Measurements from ENCODE around the gene CTNND2. TPM values are rescaled to one million over a fixed set of nuclear protein-coding genes. Genes with fewer than 3 reads are reported as not detected.

Gene CTNND2
- total RNA-seq, 4 donors from 2014 or later = 0.04 TPM; not detected in 3

DNA sequence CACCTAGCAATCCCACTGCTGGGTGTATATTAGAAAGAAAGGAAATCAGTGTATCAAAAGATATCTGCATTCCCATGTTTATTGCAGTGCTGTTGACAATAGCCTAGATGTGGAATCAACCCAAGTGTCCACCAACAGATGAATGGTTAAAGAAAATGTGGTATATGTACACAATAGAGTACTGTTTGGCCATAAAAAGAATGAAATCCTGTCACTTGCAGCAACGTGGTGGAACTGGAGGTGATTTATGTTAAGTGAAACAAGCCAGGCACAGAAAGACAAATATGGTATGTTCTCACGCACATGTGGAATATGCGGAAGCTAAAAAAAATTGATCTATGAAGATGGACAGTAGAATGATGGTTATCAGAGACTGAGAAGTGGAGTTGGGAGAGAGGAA lies 921.6 kb downstream of the CTNND2 start:
- no peaks in the 10 kb centered on the region for H3K36me3 ChIP-seq
- no peak for TF ChIP-seq POLR2A (IDR thresholded peaks at IDR 0.05)
- TF ChIP-seq, protein P1, sequence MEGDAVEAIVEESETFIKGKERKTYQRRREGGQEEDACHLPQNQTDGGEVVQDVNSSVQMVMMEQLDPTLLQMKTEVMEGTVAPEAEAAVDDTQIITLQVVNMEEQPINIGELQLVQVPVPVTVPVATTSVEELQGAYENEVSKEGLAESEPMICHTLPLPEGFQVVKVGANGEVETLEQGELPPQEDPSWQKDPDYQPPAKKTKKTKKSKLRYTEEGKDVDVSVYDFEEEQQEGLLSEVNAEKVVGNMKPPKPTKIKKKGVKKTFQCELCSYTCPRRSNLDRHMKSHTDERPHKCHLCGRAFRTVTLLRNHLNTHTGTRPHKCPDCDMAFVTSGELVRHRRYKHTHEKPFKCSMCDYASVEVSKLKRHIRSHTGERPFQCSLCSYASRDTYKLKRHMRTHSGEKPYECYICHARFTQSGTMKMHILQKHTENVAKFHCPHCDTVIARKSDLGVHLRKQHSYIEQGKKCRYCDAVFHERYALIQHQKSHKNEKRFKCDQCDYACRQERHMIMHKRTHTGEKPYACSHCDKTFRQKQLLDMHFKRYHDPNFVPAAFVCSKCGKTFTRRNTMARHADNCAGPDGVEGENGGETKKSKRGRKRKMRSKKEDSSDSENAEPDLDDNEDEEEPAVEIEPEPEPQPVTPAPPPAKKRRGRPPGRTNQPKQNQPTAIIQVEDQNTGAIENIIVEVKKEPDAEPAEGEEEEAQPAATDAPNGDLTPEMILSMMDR (IDR thresholded peaks at IDR 0.05 in 4 of 5, conservative IDR thresholded peaks at IDR 0.05 in 1 of 5) = no peak
- in situ Hi-C loops (cut with MboI; ENCODE audit: low sequenced_read_pairs in 4 of 4) = no loop called here
- H3K27me3 ChIP-seq = peaks cover 0 to 2% (median 0%) of the 10 kb centered on the region in 3 donors
- no peak overlapping the region for H3K4me3 ChIP-seq
- H3K9me3 ChIP-seq = no peaks in the 10 kb centered on the region
- H3K27ac ChIP-seq = no peak overlapping the region
- no peaks in the 10 kb centered on the region for H3K4me1 ChIP-seq
- intact Hi-C loops (cut with DNase I; ENCODE audit: low total_unique reads) = no loop called here
- DNase-seq = no peak
- ATAC-seq = no peak

DNA sequence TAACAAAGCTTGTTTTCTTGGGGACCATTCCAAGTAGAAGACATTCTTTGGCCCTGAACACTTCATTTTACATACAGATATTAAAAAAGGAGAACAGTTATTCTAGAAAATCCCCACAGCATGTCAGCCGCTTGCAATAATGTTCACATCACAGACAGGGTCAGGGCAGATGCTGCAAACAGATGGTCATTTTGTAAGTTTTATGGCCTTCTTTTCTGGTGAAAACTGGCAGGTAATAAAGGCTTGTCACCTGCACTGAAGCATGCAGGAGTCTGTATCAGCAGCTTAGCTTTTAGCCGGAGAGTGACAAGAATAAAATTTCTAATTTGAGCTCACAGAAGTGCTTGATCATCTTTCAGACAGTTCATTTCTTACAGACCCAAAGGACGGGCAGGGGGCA lies 922.3 kb downstream of the CTNND2 start:
- Histone ChIP-seq H3K36me3 (no peaks in the 10 kb centered on the region), H3K4me1 (no peaks in the 10 kb centered on the region), H3K9me3 (no peaks in the 10 kb centered on the region), H3K27ac (no peak overlapping the region), H3K27me3 (peaks cover 0 to 1% (median 0%) of the 10 kb centered on the region in 3 donors), H3K4me3 (no peak overlapping the region)
- ATAC-seq (no peak), DNase-seq (no peak)
- in situ Hi-C loops (cut with MboI; ENCODE audit: low sequenced_read_pairs in 4 of 4) (no loop called here), intact Hi-C loops (cut with DNase I; ENCODE audit: low total_unique reads) (no loop called here)
- TF ChIP-seq, protein P1 (IDR thresholded peaks at IDR 0.05 in 4 of 5, conservative IDR thresholded peaks at IDR 0.05 in 1 of 5) = no peak
- TF ChIP-seq POLR2A (IDR thresholded peaks at IDR 0.05) = no peak

DNA sequence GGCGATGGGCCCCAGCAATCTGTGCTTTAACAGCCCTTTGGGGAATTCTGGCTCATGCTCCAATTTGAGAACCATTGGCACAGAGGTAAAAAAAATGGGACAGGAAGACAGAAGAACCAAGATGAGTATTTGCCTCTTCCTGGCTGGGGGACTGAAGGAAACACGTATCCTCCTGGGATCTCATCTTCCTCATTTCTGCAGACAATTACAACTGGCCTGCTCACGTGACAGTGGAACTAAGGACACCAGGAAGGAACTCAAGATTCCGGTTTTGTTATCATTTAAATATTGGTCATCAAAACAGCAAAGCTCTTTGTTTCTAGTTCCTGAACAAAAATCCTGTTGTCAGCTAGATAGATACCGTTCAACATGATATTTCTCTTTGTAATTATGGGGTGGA lies 927.2 kb downstream of the CTNND2 start:
- in situ Hi-C loops (cut with MboI; ENCODE audit: low sequenced_read_pairs in 4 of 4) = no loop called here
- Histone ChIP-seq H3K27me3 (no peaks in the 10 kb centered on the region), H3K36me3 (no peaks in the 10 kb centered on the region), H3K4me3 (no peak overlapping the region), H3K4me1 (no peaks in the 10 kb centered on the region), H3K27ac (no peak overlapping the region), H3K9me3 (no peaks in the 10 kb centered on the region)
- intact Hi-C loops (cut with DNase I; ENCODE audit: low total_unique reads) = no loop called here
- DNase-seq = peak in 1 of 2 donors; percentile 14
- ATAC-seq = no peak
- TF ChIP-seq, protein P1 (IDR thresholded peaks at IDR 0.05 in 4 of 5, conservative IDR thresholded peaks at IDR 0.05 in 1 of 5) = no peak
- TF ChIP-seq POLR2A (IDR thresholded peaks at IDR 0.05) = no peak

DNA sequence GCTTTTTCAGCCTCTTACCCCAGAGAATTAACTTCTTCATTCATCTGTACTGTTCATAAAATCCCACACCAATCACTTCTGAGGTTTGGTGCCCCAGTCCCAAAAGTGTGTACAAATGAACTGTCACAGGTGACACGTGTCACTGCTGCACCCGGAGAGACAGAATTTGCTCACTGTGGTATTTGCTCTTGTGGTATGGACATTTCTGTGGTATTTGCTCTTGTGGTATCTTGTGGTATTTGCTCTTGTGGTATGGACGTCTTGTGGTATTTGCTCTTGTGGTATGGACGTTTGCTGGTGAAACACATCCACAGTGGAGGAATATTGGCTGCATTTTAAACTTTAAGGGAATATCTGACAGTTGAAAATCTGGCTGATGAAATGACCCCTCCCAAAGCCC lies 928.3 kb downstream of the CTNND2 start:
- Histone ChIP-seq H3K27ac (no peak overlapping the region), H3K36me3 (no peaks in the 10 kb centered on the region), H3K9me3 (no peaks in the 10 kb centered on the region), H3K4me3 (no peak overlapping the region), H3K4me1 (no peaks in the 10 kb centered on the region), H3K27me3 (no peaks in the 10 kb centered on the region)
- in situ Hi-C loops (cut with MboI; ENCODE audit: low sequenced_read_pairs in 4 of 4) = no loop called here
- intact Hi-C loops (cut with DNase I; ENCODE audit: low total_unique reads) = no loop called here
- DNase-seq (no peak), ATAC-seq (no peak)
- TF ChIP-seq POLR2A (IDR thresholded peaks at IDR 0.05) = no peak
- TF ChIP-seq, protein P1 (IDR thresholded peaks at IDR 0.05 in 4 of 5, conservative IDR thresholded peaks at IDR 0.05 in 1 of 5) = no peak

DNA sequence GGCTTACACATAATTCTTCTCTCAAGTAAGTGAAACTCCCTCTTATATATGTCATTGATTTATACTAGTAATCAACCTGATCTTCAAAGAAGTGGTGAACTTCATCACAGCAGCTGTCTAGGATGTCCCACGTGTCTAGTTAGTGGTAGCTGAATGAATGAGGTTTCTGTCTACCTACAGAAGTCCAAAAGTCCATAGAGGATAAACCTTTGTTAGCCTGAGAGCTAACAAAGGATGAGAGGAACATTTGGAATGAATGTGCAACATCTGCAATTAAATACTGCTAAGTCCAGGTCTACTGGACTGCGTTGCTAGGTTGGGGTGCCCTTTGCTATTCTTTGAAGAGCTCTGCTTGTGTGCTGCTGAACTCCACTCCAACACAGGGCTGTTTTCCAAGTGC lies 929.4 kb downstream of the CTNND2 start:
- in situ Hi-C loops (cut with MboI; ENCODE audit: low sequenced_read_pairs in 4 of 4) (no loop called here), intact Hi-C loops (cut with DNase I; ENCODE audit: low total_unique reads) (no loop called here)
- H3K27me3 ChIP-seq = no peaks in the 10 kb centered on the region
- H3K36me3 ChIP-seq = no peaks in the 10 kb centered on the region
- ATAC-seq = no peak
- TF ChIP-seq POLR2A (IDR thresholded peaks at IDR 0.05) = no peak
- TF ChIP-seq, protein P1 (IDR thresholded peaks at IDR 0.05 in 4 of 5, conservative IDR thresholded peaks at IDR 0.05 in 1 of 5) = no peak
- H3K27ac ChIP-seq = no peak overlapping the region
- DNase-seq = no peak
- H3K4me1 ChIP-seq = no peaks in the 10 kb centered on the region
- H3K9me3 ChIP-seq = no peaks in the 10 kb centered on the region
- no peak overlapping the region for H3K4me3 ChIP-seq
